ENCODE results near the gene CRYBB1.

CRYBB1 gene

GRCh38 chr22:26574001-26574723 lies 43.7 kb downstream of the CRYBB1 start:
- Histone ChIP-seq H3K4me2 (ENCODE audit: low read length) (no peak overlapping the region), H3K4me1 (ENCODE audit: control insufficient read depth, low read length) (peaks cover 20% of the 10 kb centered on the region), H3K9me3 (ENCODE audit: control insufficient read depth, insufficient read depth, low read length) (no peaks in the 10 kb centered on the region), H3F3A (ENCODE audit: control insufficient read depth, insufficient read depth) (no peaks in the 10 kb centered on the region), H3K27me3 (ENCODE audit: control insufficient read depth, low read length) (no peaks in the 10 kb centered on the region), H3K27ac (ENCODE audit: low read depth, low read length) (no peak overlapping the region), H3K9me2 (replicated peaks; ENCODE audit: control insufficient read depth, low read length) (no peaks in the 10 kb centered on the region), H3K79me2 (ENCODE audit: control insufficient read depth, low read length) (peaks cover 85% of the 10 kb centered on the region), H3K36me3 (ENCODE audit: control insufficient read depth, low read length) (peaks cover 11% of the 10 kb centered on the region), H4K20me1 (ENCODE audit: control insufficient read depth, insufficient read depth, low read depth, low read length) (peaks cover 4% of the 10 kb centered on the region; the same call in 1 of the 2 replicates), H3K4me3 (ENCODE audit: low read length) (no peak overlapping the region)
- TF ChIP-seq EZH2phosphoT487 (IDR thresholded peaks at IDR 0.05; ENCODE audit: borderline replicate concordance, low read length) (no peak), CTCF (IDR thresholded peaks at IDR 0.05; ENCODE audit: low read depth, low read length, poor library complexity, severe bottlenecking) (no peak)

- H3K4me3 ChIP-seq (ENCODE audit: low read length), result no peak overlapping the region
- H3K4me2 ChIP-seq (ENCODE audit: low read length), result no peak overlapping the region
- H3K27me3 ChIP-seq (ENCODE audit: control insufficient read depth, low read length), result no peaks in the 10 kb centered on the region
- no peak overlapping the region for H3K27ac ChIP-seq (ENCODE audit: low read depth, low read length)
- H4K20me1 ChIP-seq (ENCODE audit: control insufficient read depth, insufficient read depth, low read depth, low read length), result peaks cover 4% of the 10 kb centered on the region; the same call in 1 of the 2 replicates
- peaks cover 5% of the 10 kb centered on the region for H3K36me3 ChIP-seq (ENCODE audit: control insufficient read depth, low read length)
- H3K4me1 ChIP-seq (ENCODE audit: control insufficient read depth, low read length), result peaks cover 14% of the 10 kb centered on the region
- TF ChIP-seq EZH2phosphoT487 (IDR thresholded peaks at IDR 0.05; ENCODE audit: borderline replicate concordance, low read length) (no peak), CTCF (IDR thresholded peaks at IDR 0.05; ENCODE audit: low read depth, low read length, poor library complexity, severe bottlenecking) (no peak)
- H3K9me3 ChIP-seq (ENCODE audit: control insufficient read depth, insufficient read depth, low read length), result no peaks in the 10 kb centered on the region
- peaks cover 83% of the 10 kb centered on the region for H3K79me2 ChIP-seq (ENCODE audit: control insufficient read depth, low read length)
- no peaks in the 10 kb centered on the region for H3K9me2 ChIP-seq (replicated peaks; ENCODE audit: control insufficient read depth, low read length)
- H3F3A ChIP-seq (ENCODE audit: control insufficient read depth, insufficient read depth), result no peaks in the 10 kb centered on the region
These were observed 44.7 kb downstream of the CRYBB1 start for GRCh38 chr22:26573026-26573662.

- no peak overlapping the region for H3K27ac ChIP-seq (ENCODE audit: low read depth, low read length)
- peaks cover 87% of the 10 kb centered on the region for H3K79me2 ChIP-seq (ENCODE audit: control insufficient read depth, low read length)
- no peak for TF ChIP-seq CTCF (IDR thresholded peaks at IDR 0.05; ENCODE audit: low read depth, low read length, poor library complexity, severe bottlenecking)
- no peak for TF ChIP-seq EZH2phosphoT487 (IDR thresholded peaks at IDR 0.05; ENCODE audit: borderline replicate concordance, low read length)
These were observed 46.8 kb downstream of the CRYBB1 start for GRCh38 chr22:26570864-26571525.

More at GRCh38 chr22:26570864-26571525, 46.8 kb downstream of the CRYBB1 start:
- H3K27me3 ChIP-seq (ENCODE audit: control insufficient read depth, low read length), result no peaks in the 10 kb centered on the region
- peaks cover 7% of the 10 kb centered on the region for H4K20me1 ChIP-seq (ENCODE audit: control insufficient read depth, insufficient read depth, low read depth, low read length)
- no peaks in the 10 kb centered on the region for H3K9me2 ChIP-seq (replicated peaks; ENCODE audit: control insufficient read depth, low read length)
- H3K4me2 ChIP-seq (ENCODE audit: low read length), result no peak overlapping the region
- peaks cover 12% of the 10 kb centered on the region for H3K36me3 ChIP-seq (ENCODE audit: control insufficient read depth, low read length)
- no peak overlapping the region for H3K4me3 ChIP-seq (ENCODE audit: low read length)
- no peaks in the 10 kb centered on the region for H3K9me3 ChIP-seq (ENCODE audit: control insufficient read depth, insufficient read depth, low read length)
- H3F3A ChIP-seq (ENCODE audit: control insufficient read depth, insufficient read depth), result 0 out of 2 replicates have a peak, but pooled peaks cover 3% of the 10 kb centered on the region
- peaks cover 25% of the 10 kb centered on the region for H3K4me1 ChIP-seq (ENCODE audit: control insufficient read depth, low read length)
